Right lobe of liver (tissue), 6 donors: ENCODE measurements around the gene ZBTB7C. TPM values are rescaled to one million over a fixed set of nuclear protein-coding genes. Genes with fewer than 3 reads are reported as not detected.

Experiments
- ATAC-seq, 4 donors: fragments of 200-7000 bp; cut with Tn5 transposase; one replicate each; pipeline ENCODE4 v1.9.1; 2020; ENCODE audit warnings: mild to moderate bottlenecking in 4 of 4, moderate library complexity in 4 of 4
- DNase-seq, 3 donors: peaks; one replicate each; pipeline ENCODE4 v3.0.0-alpha.2; 2020
- H3K27ac ChIP-seq, 3 donors: fragments of 200-600 bp; one replicate each; pipeline ENCODE4 v1.8.0; 2022
- H3K27me3 ChIP-seq, 2 donors: fragments of 200-600 bp; one replicate each; pipeline ENCODE4 v1.8.0; 2022
- H3K36me3 ChIP-seq, 4 donors: fragments of 200-600 bp; sonication (generic) in 1 of 4; one replicate each; pipeline versions ENCODE4 v1.5.1 to v1.8.0; 2017 to 2022; ENCODE audit warnings: control low read depth in 1 of 4
- H3K4me1 ChIP-seq, 4 donors: fragments of 200-600 bp; sonication (generic) in 1 of 4; one replicate each; pipeline versions ENCODE4 v1.5.1 to v1.8.0; 2017 to 2022; ENCODE audit warnings: control low read depth in 1 of 4
- H3K4me3 ChIP-seq, 3 donors: fragments of 200-600 bp; one replicate each; pipeline ENCODE4 v1.8.0; 2022
- H3K9me3 ChIP-seq, 4 donors: fragments of 200-600 bp; sonication (generic) in 1 of 4; one replicate each; pipeline versions ENCODE4 v1.5.1 to v1.8.0; 2017 to 2022; ENCODE audit warnings: control low read depth in 1 of 4
- POLR2A ChIP-seq: fragments of 450-650 bp; IDR thresholded peaks from one replicate; pipeline ENCODE4 v1.6.1; 2017; ENCODE audit warnings: antibody characterized with exemption, mild to moderate bottlenecking
- WGBS: methylation state at CpG from one replicate; pipeline ENCODE4 v1.1.6; 2018; ENCODE audit warnings: low coverage, low lambda C conversion rate; ENCODE audit not compliant: insufficient coverage; ENCODE audit errors: missing lambda C conversion rate; 5-methylcytosine and 5-hydroxymethylcytosine counted together
- intact Hi-C, 2 donors: fragments of 100-400 bp; cut with DNase I; formaldehyde crosslinking; loops; one replicate each; pipeline versions ENCODE4 v1.11.2 to v1.14.1; 2022
- total RNA-seq, 6 experiments: library from RNA; depleted of rRNA in 2 of 6; stranded (reverse); fragments of >200 nt in 2 of 6; fragmentation: NEBNext Ultra II Directional in 3 of 6; extraction: Animal tissue kit (Norgen Biotek cat#: 25700) in 3 of 6; gene quantifications; one replicate each; pipeline versions ENCODE4 v1.1.0 to v1.2.4, GENCODE V29; 2016 to 2023
- TF ChIP-seq, protein P1 (sequence below), 4 donors: fragments of 200-600 bp in 3 of 4; fragments of 450-650 bp in 1 of 4; IDR thresholded peaks; one replicate each; pipeline versions ENCODE4 v1.5.1 to v1.8.0; 2016 to 2022; ENCODE audit warnings: antibody characterized with exemption in 4 of 4, mild to moderate bottlenecking in 2 of 4
- donor health status: DM: no; HTN: yes; CAD: no.
- donor health status: DM: no; HTN: no; CAD: no.
- donor health status: DM: no; HTN: no; CAD: no.
- donor health status: DM: no; HTN: yes; CAD: no.
- donor health status: DM: no; HTN: yes; CAD: no.

The ZBTB7C gene
- total RNA-seq, 6 experiments from 2014 or later: 1.1 to 1.7 (median 1.3) TPM

DNA sequence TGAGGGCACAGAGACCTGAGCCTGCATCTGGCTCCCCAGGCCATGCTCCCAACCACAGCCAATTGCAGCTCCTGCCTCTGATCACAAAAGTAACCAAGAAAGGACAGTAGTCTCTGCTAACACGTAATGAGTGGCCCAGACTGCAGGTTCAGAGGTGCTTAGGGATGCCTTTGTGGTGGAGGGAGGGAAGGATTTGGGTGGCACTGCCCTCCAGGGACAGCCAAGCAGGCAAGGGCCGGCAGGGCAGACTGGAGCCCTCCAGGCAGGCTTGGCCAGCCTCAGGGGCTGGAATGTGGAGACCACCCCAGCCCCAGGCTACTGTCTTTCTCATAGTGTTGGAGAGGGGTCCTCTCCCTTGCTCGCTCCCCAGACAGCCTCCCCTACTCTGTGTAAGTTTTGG is 364.2 kb downstream of the ZBTB7C start:
- no peak overlapping the region for H3K4me3 ChIP-seq
- ATAC-seq: no peak
- WGBS: no CpG with 5 or more reads among the region's 3 CpGs

DNA sequence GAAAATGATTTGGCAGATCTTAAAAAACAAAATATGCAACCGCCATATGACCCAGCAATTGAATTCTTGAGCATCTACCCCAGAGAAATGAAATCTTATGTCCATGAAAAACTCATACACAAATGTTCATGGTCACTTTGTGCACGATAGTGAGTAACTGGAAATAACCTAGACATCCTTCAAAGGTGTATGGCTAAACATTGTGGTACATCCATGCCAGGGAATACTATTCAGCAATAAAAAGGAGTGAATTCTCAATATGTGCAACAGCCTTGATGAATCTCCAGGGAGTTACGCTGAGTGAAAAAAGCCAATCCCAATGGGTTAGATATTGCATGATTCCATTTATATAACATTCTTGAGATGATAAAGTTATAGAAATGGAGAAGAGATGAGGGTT is 366.0 kb downstream of the ZBTB7C start:
- H3K27ac ChIP-seq: no peak overlapping the region
- no peaks in the 10 kb centered on the region for H3K4me1 ChIP-seq
- no peaks in the 10 kb centered on the region for H3K27me3 ChIP-seq
- no peaks in the 10 kb centered on the region for H3K36me3 ChIP-seq
- intact Hi-C loops: no loop called here
- DNase-seq (no peak), ATAC-seq (no peak)
- WGBS: 92% methylated on average over 2 of the region's 3 CpGs
- H3K9me3 ChIP-seq: no peaks in the 10 kb centered on the region
- TF ChIP-seq, protein P1, sequence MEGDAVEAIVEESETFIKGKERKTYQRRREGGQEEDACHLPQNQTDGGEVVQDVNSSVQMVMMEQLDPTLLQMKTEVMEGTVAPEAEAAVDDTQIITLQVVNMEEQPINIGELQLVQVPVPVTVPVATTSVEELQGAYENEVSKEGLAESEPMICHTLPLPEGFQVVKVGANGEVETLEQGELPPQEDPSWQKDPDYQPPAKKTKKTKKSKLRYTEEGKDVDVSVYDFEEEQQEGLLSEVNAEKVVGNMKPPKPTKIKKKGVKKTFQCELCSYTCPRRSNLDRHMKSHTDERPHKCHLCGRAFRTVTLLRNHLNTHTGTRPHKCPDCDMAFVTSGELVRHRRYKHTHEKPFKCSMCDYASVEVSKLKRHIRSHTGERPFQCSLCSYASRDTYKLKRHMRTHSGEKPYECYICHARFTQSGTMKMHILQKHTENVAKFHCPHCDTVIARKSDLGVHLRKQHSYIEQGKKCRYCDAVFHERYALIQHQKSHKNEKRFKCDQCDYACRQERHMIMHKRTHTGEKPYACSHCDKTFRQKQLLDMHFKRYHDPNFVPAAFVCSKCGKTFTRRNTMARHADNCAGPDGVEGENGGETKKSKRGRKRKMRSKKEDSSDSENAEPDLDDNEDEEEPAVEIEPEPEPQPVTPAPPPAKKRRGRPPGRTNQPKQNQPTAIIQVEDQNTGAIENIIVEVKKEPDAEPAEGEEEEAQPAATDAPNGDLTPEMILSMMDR (IDR thresholded peaks at IDR 0.05): no peak
- no peak for TF ChIP-seq POLR2A
- H3K4me3 ChIP-seq: no peak overlapping the region

More for the DNA sequence above, 364.2 kb downstream of the ZBTB7C start:
- H3K27ac ChIP-seq: no peak overlapping the region
- no peaks in the 10 kb centered on the region for H3K36me3 ChIP-seq
- H3K4me1 ChIP-seq: no peaks in the 10 kb centered on the region
- no peak for DNase-seq
- no peaks in the 10 kb centered on the region for H3K27me3 ChIP-seq
- H3K9me3 ChIP-seq: no peaks in the 10 kb centered on the region
- intact Hi-C loops: no loop called here
- no peak for TF ChIP-seq POLR2A
- TF ChIP-seq, protein P1 (IDR thresholded peaks at IDR 0.05): no peak

DNA sequence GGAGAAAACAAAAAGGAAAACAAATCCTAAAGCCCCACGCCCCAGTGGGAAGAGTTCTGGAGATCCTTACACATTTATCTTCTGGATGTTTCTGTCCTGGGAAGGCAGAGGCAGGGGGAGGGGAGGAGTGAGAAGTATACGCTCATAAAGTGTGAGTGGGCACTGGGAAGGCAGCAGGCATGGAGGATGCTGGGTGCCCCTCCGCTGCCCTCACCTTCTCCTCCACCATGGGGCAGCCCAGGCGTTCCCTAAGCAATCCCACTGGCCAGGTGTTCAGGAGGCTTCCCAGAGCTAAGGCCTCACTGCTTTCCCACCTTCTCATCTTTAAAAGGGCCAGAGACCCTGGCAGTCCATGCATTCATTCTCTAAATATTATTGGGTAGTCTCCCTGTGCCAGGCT is 366.8 kb downstream of the ZBTB7C start:
- no peak overlapping the region for H3K27ac ChIP-seq
- intact Hi-C loops: no loop called here
- H3K4me1 ChIP-seq: no peaks in the 10 kb centered on the region
- H3K36me3 ChIP-seq: no peaks in the 10 kb centered on the region
- DNase-seq: no peak
- WGBS: 80% methylated on average over 4 of the region's 4 CpGs
- no peaks in the 10 kb centered on the region for H3K27me3 ChIP-seq
- no peak for ATAC-seq
- TF ChIP-seq, protein P1 (IDR thresholded peaks at IDR 0.05): no peak
- no peak for TF ChIP-seq POLR2A
- no peaks in the 10 kb centered on the region for H3K9me3 ChIP-seq
- H3K4me3 ChIP-seq: no peak overlapping the region

DNA sequence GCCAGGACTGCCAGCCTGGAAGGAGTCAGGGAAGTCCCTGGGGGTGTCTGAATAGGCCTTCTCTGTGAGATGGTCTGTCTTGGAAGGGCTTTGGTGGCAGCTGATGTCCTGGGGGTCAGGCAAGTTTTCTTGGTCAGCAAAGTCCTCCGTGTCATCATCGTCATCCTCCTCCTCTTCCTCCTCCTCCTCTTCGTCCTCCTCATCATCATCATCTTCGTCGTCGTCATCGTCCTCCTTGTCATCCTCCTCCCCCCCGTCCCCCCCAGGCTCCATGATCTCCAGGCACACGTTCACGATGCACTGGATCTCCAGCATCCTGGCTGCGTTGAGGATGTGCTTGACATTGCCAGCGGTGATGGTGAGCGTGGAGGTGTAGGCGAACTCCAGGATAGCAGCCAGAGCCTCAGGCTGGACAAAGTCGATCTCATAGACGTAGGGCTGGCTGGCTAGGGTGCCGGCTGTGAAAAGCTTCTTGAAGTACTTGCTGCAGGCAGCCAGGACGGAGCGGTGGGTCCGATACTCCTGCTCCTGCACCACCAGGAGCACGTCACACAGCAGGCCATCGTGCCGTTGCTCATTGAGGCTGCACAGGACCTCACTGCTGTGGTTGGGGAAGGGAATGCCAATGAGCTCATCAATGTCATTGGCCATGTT is 368.6 kb downstream of the ZBTB7C start:
- H3K9me3 ChIP-seq: no peaks in the 10 kb centered on the region
- no peaks in the 10 kb centered on the region for H3K4me1 ChIP-seq
- ATAC-seq: no peak
- TF ChIP-seq, protein P1 (IDR thresholded peaks at IDR 0.05): no peak
- TF ChIP-seq POLR2A: no peak
- intact Hi-C loops: no loop called here
- no peak overlapping the region for H3K27ac ChIP-seq
- no peaks in the 10 kb centered on the region for H3K27me3 ChIP-seq
- no peak for DNase-seq
- no peak overlapping the region for H3K4me3 ChIP-seq
- WGBS: 81% methylated on average over 4 of the region's 23 CpGs
- H3K36me3 ChIP-seq: no peaks in the 10 kb centered on the region
